Measurements from ENCODE around the gene VPS13C. TPM values are rescaled to one million over a fixed set of nuclear protein-coding genes. Genes with fewer than 3 reads are reported as not detected.

The VPS13C gene
- total and polyA plus RNA-seq, 2 donors (not counting 3 experiments of a cell fraction or from before 2014, with no cell fraction given): 10.8 to 60.3 TPM

DNA sequence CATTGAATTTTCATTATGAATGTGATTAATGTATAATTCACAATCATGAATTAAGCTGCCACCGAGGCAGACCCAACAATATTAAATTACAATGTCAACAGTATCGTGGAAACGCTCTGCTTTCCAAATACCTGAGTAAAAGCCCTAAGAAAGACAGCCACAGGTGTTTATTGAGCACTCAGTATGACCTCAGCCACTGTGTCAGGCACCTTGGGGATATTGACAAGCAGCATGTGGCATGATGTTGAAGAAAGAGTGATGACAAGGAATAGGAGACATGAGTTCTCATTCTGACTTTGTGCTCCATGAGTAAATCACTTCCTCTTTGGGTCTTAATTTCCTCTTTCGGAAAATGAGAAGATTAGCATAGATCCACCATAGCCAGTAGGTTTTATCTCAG, 19.3 kb upstream of the VPS13C start:
- Histone ChIP-seq H3K4me2 (ENCODE audit: insufficient read depth, low read length) (no peak overlapping the region), H3K36me3 (ENCODE audit: control insufficient read depth in 2 of 2, extremely low read depth in 1 of 2, insufficient read depth in 2 of 2, low read length in 2 of 2) (no peaks in the 10 kb centered on the region), H3K79me2 (ENCODE audit: control insufficient read depth, insufficient read depth, low read length) (no peaks in the 10 kb centered on the region), H3K27ac (ENCODE audit: insufficient read depth, low read depth, low read length) (no peak overlapping the region), H3K9ac (replicated peaks; ENCODE audit: extremely low read depth, insufficient read depth, low read length) (no peak overlapping the region), H3K4me1 (ENCODE audit: control insufficient read depth, extremely low read depth, insufficient read depth, low read length) (no peaks in the 10 kb centered on the region), H3K27me3 (ENCODE audit: control insufficient read depth in 2 of 2, insufficient read depth in 2 of 2, low read length in 2 of 2) (no peaks in the 10 kb centered on the region), H4K20me1 (replicated peaks; ENCODE audit: control insufficient read depth, extremely low read depth, insufficient read depth, low read length) (no peaks in the 10 kb centered on the region), H3K9me3 (replicated peaks; ENCODE audit: control insufficient read depth, insufficient read depth, low read length) (no peaks in the 10 kb centered on the region), H3K9me1 (replicated peaks; ENCODE audit: control insufficient read depth, extremely low read depth, insufficient read depth, low read length) (no peaks in the 10 kb centered on the region), H2AFZ (ENCODE audit: low read depth, low read length) (no peak overlapping the region), H3K4me3 (replicated peaks in 1 of 3; ENCODE audit: insufficient read depth in 1 of 3, low read depth in 1 of 3, low read length in 3 of 3) (no peak overlapping the region)
- ChIA-PET POLR2A (no interaction called here), CTCF (interaction anchor here (1.6 kb wide), 1 partner anchor 20 kb away, joined by 7 read pairs; the partner anchor contains the start of gene VPS13C)
- TF ChIP-seq POLR2A (IDR thresholded peaks at IDR 0.05; ENCODE audit: low read depth, low read length) (no peak), JUN (IDR thresholded peaks at IDR 0.05; ENCODE audit: borderline replicate concordance, insufficient read depth, insufficient read length, low read depth) (no peak), GATA2 (IDR thresholded peaks at IDR 0.05; ENCODE audit: insufficient read depth, insufficient read length, low read depth, low read length) (no peak), MYC (IDR thresholded peaks at IDR 0.05; ENCODE audit: low read depth, low read length) (no peak), EZH2 (IDR thresholded peaks at IDR 0.05; ENCODE audit: borderline replicate concordance, low read depth, low read length, severe bottlenecking) (no peak), POLR2AphosphoS5 (IDR thresholded peaks at IDR 0.05; ENCODE audit: insufficient read depth, low read depth, low read length) (no peak), FOS (IDR thresholded peaks at IDR 0.05; ENCODE audit: borderline replicate concordance, insufficient read depth, low read length) (no peak)
- TF ChIP-seq, protein P1, sequence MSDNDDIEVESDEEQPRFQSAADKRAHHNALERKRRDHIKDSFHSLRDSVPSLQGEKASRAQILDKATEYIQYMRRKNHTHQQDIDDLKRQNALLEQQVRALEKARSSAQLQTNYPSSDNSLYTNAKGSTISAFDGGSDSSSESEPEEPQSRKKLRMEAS (IDR thresholded peaks at IDR 0.05; ENCODE audit: insufficient read depth, insufficient read length): no peak
- TF ChIP-seq, protein P2, sequence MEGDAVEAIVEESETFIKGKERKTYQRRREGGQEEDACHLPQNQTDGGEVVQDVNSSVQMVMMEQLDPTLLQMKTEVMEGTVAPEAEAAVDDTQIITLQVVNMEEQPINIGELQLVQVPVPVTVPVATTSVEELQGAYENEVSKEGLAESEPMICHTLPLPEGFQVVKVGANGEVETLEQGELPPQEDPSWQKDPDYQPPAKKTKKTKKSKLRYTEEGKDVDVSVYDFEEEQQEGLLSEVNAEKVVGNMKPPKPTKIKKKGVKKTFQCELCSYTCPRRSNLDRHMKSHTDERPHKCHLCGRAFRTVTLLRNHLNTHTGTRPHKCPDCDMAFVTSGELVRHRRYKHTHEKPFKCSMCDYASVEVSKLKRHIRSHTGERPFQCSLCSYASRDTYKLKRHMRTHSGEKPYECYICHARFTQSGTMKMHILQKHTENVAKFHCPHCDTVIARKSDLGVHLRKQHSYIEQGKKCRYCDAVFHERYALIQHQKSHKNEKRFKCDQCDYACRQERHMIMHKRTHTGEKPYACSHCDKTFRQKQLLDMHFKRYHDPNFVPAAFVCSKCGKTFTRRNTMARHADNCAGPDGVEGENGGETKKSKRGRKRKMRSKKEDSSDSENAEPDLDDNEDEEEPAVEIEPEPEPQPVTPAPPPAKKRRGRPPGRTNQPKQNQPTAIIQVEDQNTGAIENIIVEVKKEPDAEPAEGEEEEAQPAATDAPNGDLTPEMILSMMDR (IDR thresholded peaks at IDR 0.05; ENCODE audit: extremely low read depth in 1 of 2, insufficient read depth in 1 of 2, low read depth in 1 of 2, low read length in 2 of 2): no peak
- no TSS peak for BruUV-seq (replicated peaks)
- dilution Hi-C loops (cut with MboI; ENCODE audit: extremely low pct_ligation_motif_present, low sequenced_read_pairs): no loop called here
- intact Hi-C loops (cut with micrococcal nuclease): no loop called here
- no peak for DNase-seq (ENCODE audit: low read depth, low spot score)
- FAIRE-seq: no peak

Data from endothelial cell of umbilical vein (primary cell).